VCaP (cell line): Measurements from ENCODE around the gene ZNF219.

Experiments
- H3K27ac ChIP-seq: fragments of 450-650 bp; 2 replicates; pipeline ENCODE4 v1.5.1; 2017
- CTCF ChIP-seq: fragments of 450-650 bp; conservative IDR thresholded peaks from 2 replicates; pipeline ENCODE4 v1.5.1; 2017; ENCODE audit warnings: mild to moderate bottlenecking, moderate library complexity

The ZNF219 gene

GRCh38 chr14:21061347-21061668 lies 37.1 kb downstream of the ZNF219 start:
- no peak for TF ChIP-seq CTCF
- H3K27ac ChIP-seq, result no peak overlapping the region

DNA sequence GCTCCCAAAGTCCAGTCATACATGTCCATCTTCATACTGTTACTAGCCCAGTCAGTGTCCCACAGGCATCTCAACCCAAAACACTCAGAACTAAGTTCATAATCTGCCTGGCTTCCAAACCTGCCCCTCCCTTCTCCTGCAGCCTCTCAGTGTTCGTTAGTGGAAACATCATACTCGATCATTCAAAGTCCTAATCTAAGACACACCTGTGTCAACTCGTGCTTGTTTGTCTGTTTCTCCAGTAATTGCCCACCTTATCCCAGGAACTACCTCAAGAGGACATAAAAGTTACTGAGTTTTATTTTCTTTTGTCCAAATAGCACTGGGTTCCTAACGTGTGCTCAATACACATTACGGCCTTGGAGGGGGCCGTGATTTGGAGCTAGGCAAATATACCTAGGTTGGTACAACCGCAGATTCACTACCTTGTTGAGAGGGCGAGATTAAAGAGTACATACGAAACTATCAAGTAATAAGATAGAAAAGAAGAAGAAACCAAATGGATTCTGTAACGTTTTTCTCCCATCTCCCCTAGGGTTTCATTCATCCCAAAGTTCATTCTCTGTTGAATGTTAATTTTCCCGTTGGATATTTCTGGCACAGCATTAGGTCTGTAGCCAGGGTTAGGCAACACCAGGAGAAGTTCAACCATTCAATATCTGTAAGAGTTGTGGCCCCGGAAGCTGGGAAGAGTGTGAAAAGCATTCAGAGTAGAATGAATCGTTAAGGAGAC lies 37.7 kb downstream of the ZNF219 start:
- H3K27ac ChIP-seq, result no peak overlapping the region
- no peak for TF ChIP-seq CTCF

GRCh38 chr14:21059842-21060613 lies 38.4 kb downstream of the ZNF219 start:
- H3K27ac ChIP-seq, result no peak overlapping the region
- no peak for TF ChIP-seq CTCF

DNA sequence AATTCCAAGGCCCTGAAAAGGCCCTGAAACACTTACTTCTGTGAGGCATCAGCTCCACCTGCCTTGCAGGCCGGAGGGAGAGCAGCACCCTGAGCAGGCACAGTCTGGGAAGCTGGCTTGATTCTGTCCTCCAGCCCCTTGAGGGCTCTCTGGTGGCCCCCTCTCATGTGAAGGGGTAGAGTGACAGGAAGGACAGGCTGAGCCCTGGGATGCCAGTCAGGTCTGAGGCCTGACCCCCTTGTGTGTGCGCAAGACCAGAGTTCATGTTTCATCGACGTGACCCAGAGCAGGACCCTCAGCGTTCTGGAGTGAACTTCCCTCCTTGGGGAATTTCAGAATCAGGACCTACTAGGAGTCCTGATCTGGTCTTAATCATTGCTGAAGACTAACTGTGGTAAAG lies 39.6 kb downstream of the ZNF219 start:
- TF ChIP-seq CTCF, result no peak
- H3K27ac ChIP-seq, result no peak overlapping the region

- H3K27ac ChIP-seq, result no peak within 1 kb of the TSS
- no peak for TF ChIP-seq CTCF
These were observed 40.4 kb downstream of the ZNF219 start, which contains the start of gene RNASE8 for GRCh38 chr14:21057803-21058675. TSS of gene RNASE8 (plus strand) at chr14:21057822. CDS start at chr14:21057893, 71 bp downstream.

DNA sequence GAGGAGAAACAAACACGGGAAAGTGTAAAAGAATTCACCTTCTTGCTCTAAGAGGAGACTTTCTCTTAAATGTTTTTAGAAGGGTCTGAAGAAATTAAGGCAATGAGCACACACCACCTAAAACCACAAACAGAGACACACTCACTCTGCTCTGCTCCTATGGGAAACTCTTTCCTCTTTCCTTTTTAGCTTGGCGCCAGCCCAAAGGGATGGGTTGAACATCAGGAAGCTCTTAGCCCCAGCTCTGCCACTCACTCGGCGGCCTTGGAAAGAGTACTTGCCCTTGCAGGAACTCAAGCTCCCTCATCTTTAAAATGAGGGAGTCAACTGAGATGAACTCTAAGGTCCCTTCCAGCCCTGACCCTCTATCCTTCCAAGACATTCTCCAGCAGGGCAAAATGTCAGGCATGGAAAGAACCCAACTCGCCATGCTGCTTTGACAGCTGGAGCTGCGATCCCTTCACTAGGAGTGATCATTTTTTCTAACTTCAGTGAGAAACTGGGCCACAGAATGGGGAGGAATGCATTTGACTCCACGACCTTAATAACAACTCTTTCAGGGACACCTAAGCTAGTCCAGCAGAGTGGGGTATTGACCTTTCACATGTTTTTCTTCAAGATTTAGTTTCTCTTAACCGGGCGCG lies 41.8 kb downstream of the ZNF219 start:
- H3K27ac ChIP-seq, result no peak overlapping the region
- TF ChIP-seq CTCF, result no peak
